Bone marrow (tissue), 2 donors: Measurements from ENCODE around the gene PLCG2.
"Not testable (repeated sequence)": the region's sequence is repeated elsewhere in the genome, so short reads cannot be mapped to it uniquely, and the experiment has no call there.

Source experiments
- DNase-seq, 2 donors: peaks; one replicate each; lab custom pipeline; 2025; lab: John Stamatoyannopoulos, UW

The PLCG2 gene

DNA sequence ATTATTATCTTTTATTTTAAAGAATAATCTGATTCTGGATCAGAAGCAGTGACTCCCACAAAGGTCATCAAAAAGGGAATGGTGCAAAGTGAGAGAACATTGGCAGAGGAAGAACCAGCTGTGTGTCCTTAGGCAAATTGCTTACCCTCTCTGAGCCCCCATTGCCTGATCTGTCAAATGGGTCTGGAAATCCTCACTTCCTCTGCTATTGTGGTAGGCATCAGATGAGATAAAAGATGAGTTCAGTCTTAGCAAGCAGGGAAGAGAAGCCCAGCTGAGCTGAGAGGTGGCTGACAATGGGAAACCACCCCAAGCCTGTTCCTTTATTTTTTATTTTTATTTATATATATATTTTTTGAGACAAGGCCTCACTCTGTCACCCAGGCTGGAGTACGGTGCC lies 24.2 kb upstream of the PLCG2 start:
- DNase-seq, result no peak

DNA sequence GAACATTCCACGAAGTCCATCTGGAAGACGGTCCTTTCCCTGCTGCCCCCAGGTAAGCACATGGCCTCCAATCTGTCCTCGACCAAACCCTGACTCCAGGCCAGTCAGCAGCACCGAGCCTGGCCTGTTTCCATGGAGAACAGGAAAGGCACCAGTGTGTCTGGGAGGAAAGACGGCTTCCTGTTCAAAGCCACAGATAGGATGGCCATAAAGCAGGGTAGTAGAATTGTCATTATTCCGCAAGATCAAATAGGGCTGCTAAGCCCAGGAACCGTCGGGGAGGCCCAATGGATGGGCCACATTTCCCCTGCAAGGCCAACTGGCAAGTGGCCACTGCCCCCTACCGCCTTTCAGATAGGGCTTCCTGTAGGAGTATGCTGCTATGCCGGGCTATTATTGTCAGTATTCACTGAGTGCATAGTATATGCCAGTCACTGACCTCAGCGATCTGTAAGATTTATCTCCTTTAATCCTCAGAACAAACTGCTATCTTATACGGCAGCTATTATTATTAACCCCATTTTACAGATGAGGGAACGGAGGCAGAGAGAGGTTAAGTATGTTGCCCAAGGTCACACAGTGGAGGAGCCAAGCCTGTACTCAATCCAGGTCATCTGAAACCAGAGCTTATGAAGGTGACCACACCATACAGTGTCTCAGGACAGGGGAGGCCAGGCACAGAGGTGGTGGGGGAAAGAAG lies 23.0 kb upstream of the PLCG2 start:
- DNase-seq, result peak in 1 of 2 donors; percentile 67

DNA sequence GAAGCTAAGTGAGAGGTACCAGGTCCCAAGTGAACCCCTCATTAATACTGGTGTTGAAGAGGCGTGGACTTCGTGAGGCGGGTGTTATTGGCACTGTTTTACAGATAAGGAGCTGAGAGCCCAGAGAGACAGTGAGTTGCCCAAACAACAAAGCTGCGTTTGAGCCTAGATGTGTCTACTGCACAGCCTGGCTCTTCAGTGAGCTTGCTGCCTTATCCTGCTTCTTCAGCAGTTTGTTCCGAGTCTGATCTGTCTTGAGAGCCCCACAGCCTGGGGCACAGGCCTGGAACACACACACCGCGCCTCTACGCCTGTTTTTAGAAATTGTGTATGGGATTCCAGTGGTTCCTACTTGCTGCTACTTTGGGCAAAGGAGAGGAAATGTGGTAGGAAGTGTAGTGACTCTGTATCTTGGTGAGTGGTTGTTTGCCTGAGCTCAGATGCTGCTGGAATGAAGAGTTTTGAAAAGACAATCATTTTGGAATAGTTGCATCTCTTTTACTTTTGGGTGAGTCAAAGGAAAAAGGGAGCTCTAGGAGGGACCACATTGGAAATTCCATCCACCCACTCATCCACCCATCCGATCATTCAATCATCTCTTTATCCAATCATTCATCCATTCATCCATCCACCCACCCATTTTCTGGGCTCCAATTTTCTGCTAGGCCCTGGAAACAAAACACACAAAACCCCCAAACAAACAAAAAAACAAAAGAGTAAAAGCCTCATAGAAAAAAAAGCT lies 22.3 kb upstream of the PLCG2 start:
- DNase-seq, result peak in 1 of 2 donors; percentile 3

DNA sequence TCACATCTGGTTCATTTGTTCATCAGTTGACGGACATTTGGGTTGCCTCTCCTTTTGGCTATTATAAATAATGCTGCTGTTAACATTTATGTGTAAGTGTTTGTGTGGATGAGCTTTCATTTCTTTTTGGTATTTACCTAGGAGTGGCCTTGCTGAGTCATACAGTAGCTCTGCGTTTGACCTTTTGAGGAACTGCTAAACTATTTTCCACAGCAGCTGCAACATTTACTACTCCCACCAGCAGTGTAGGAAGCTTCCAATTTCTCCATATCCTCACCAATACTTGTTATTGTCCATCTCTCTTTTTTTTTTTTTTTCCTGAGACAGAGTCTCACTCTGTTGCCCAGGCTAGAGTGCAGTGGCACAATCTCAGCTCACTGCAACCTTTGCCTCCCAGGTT lies 20.7 kb upstream of the PLCG2 start:
- peak in 1 of 2 donors; percentile 21 for DNase-seq

DNA sequence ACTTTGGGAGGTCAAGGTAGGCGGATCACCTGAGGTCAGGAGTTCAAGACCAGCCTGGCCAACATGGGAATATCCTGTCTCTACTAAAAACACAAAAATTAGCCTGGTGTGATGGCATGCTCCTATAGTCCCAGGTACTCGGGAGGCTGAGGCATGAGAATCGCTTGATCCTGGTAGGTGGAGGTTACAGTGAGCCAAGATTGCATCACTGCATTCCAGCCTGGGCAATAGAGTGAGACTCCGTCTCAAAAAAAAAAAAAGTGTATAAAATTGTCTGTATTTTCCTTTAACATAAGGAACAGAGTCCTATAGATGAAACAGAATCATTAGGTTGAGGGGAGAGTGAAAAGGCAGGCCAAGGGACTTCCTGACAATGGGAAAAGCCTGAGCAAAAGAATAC lies 16.8 kb upstream of the PLCG2 start:
- not testable (repeated sequence) for DNase-seq

DNA sequence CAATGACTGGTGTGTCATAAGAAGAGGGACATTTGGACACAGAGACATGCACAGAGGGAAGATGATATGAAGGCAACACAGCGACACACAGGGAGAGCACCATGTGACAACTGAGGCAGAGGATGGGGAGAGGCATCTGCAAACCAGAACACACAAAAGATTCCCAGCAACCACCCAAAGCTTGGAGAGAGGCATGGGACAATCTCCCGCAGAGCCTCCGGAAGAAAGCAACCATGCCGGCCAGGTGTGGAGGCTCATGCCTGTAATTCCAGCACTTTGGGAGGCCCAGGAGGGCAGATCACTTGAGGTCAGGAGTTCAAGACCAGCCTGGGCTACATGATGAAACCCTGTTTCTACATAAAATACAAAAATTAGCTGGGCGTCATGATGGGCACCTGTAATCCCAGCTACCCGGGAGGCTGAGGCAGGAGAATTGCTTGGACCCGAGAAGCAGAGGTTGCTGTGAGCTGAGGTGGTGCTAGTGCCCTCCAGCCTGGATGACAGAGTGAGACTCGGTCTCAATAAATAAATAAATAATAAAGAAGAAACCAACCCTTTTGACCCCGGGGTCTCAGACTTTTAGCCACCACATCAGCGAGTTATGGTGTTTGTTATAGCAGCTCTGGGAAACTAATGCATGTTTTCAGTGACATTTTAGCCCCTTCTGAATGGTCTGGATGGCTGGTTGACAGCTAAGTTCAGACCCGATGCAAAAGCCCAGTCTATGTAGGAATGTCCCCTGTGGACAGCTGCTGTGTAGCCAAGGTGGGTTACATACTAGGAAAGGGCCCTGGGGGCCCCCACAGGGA lies 13.8 kb upstream of the PLCG2 start:
- DNase-seq, result no peak

DNA sequence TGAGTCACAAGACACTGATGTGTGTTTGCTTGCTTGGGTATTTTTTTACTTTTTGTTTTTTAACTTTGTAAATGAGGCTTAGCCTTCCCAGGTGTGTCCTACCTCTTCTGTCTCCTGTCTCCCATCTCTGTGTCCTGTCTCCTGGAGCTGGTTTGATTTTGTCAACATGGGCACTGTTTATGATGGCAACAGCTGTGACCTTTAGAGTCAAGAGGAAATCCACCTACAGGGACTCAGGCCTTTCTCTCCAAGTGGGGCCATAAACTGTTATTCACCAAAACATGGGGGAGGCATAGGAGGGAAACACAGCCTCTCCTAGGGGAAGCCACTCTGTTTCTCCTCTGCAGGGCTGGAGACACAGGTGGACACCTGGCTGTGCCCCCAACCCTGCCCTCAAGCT lies 13.1 kb upstream of the PLCG2 start:
- no peak for DNase-seq

DNA sequence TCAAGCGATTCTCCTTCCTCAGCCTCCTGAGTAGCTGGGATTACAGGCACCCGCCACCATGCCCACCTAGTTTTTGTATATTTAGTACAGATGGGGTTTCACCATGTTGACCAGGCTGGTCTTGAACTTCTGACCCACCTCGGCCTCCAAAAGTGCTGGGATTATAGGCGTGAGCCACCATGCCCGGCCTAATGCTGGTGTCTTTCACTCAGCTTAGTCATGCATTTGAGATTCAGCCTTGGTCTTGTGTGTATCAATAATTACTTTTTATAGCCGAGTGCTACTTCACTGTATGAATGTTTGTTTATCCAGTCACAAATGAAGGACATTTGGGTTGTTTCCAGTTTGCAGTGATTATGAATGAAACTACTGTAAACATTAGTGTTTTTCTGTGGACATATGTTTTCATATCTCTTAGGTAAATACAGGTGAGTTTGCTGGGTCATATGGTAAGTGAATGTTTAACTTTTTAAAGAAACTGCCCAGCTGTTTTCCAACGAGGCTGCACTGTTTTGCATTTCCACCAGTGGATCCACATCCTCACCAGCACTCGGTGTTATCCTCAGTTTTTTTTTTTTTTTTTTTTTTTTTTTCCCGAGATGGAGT lies 11.0 kb upstream of the PLCG2 start:
- no peak for DNase-seq

DNA sequence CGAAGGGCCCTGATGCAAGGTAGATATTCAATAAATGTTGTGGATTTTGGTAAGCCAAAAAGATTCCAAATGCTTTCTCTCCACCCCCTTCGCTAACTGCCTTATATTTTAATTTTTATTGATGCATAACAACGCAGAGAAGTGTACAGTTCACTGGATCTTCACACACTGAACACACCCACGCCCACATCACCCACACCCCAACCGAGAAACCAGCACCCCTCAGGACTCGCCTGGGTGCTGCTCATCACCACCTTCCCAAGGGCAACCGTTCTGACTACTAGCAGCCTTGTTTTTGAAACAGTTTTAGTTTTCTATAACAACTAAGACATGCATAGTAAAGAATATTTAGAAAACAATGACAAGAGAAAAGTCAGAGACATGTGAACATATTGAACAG lies 9.1 kb upstream of the PLCG2 start:
- no peak for DNase-seq

DNA sequence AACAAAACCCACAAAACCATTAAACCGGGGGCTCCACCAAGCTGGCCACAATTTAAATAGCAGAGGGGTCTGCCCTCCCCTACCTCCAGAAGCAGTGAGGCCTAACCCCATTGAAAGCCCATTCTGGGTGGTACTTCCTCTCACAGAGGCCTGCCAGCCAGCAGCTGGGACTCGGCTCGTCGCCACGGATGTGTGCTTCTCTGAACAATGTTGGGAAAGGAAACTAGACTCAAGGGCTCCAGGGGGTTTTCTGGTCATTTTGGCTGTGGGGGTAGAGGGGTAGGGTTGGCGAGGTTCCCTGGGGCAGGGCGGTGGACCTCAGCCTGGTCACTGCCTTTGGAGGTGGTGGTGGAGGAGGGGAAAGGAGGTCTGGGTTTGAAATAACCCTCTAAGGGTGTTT lies 4.7 kb upstream of the PLCG2 start:
- no peak for DNase-seq

DNA sequence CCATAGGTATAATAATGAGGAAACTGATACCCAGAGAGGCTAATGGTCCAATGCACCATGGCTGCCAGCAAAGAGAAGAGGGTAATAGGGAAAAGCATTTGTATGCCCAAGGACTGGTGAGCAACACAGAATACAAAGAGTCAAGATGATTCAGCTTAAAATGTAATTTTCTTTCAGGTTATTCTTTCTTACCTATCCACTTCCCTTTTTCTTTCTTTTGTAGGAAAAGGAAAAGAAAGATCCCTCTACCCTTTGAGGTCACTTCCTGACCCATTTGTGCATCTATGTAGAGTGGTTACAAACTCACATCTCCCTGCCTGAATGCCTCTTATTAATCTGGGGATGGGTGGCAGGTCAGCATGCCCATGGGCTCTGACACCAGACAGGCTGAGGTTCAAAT lies 3.5 kb upstream of the PLCG2 start:
- DNase-seq, result no peak

DNA sequence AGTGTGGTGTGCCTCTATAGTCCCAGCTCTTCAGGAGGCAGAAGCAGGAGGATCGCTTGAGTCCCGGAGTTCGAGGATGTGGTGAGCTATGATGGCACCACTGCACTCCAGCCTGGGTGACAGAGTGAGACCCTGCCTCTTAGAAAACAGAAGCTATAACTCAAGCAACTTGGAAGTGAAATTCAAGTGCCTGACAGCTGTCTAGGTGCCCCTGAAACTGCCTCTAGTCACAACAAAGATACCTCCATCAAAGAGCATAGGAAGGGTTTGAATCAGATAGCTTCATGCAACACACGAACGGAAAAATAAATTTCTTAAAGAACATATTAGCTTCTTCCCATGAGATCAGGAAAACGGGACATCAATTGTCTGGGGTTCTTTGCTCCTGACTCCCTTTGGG lies 860 bp upstream of the PLCG2 start:
- DNase-seq, result no peak

DNA sequence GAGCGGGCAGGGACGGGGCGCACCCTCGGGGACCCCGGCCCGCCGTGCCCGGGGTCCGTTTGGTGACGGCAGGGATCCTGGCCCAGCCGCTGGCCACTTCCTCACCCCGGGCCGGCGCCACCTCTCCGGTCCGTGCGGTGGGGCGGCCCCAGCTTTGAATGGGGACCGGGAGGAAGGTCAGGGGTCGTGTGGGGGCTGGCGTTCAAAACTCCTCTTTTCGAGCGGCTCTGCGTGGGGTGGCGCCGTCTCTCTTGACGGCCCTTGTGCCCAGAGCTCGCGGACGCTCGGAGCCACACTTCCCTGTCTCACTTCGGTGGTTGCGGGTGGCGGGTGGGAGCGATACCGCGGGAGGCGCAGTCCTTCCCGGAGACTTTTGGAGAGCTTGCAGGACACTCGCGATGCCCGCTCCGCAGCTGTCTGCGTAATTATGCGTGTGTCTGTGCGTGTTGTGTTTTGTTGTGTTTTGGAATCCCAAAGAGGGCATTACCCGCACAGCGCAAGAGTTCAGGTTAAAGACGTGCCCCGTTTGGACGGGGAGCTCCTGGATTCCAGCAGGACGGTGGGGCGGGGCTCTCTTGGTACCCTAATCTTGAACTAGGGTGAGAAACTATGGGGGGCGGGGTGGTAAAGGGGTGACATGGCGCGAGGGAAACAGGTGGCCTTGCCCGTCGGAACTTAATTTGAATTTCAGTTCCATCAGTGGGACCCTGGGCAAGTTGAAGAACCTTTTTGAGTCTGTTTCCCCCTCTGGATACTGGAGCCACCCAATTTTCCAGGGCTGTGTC lies 637 bp downstream of the PLCG2 start:
- peak in 1 of 2 donors; percentile 26 for DNase-seq

DNA sequence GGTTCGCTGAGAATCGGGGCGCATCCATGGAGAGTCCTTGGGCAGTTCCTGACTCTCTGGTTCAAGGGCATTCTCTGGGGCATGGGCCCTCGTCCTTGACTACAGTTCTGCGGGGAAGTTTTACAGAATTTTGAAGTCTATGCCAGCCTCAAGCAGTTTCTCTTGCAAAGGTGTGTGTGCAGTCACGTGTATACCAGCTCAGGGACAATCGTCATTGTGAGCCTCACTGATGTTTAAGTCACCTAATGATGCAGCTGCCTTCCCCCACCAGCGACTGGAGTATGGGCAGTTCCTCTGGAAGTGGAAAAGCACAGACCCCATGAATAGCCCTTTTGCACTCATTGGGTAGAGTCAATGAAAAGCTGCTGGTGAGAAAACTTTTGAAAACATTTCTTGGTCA lies 1.3 kb downstream of the PLCG2 start:
- no peak for DNase-seq

DNA sequence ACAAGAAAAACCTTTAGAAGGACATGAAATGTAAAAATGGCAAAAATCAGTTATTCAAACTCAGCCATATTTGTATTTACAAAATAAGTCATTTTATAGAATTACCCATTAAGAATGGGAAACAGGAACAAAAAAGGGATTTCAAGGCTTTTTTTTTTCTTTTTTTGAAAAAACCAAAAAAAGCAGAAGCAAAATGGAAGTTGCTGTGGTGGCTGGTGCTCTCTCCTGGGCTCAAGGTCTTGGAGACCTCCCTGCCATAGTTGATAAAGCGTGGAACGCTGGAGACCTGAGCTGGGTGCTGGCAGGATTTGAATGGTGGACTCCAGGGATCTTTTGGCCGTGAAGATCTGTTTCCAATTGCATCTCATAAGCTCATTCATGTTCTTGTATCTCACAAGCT lies 3.1 kb downstream of the PLCG2 start:
- no peak for DNase-seq

DNA sequence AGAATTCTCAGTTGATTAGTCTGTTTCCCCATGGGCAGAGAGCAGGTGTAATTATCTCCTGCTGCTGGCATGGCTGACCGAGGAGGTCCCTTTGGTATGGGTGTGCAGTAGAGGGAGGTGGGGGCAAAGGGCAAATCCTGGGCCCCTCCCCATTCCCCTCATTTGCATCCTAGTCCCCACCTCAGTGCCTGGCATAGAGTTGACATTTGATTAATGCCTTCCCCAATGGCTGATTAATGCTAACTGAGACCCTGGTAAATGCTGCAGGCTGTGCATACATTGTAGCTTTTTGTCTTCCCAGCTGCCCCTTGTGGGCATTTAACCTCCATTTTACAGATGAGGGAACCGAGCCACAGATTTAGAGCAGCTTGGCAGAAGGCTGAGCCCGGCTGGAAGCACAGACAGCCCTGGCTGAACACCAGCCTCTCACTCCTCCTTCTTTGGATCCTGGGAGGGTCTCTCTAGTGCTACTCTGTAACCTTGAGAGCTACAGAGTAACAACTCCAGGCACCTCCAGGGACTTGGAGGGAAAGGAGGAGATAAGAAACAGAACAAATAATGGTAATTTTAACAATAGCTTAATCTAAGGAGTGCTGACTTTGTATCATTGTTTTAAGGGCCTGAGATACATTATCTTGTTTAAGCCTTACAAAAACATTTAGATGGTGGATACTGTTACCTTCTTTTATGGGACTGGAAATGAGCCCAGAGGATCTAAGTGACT lies 5.1 kb downstream of the PLCG2 start:
- no peak for DNase-seq

DNA sequence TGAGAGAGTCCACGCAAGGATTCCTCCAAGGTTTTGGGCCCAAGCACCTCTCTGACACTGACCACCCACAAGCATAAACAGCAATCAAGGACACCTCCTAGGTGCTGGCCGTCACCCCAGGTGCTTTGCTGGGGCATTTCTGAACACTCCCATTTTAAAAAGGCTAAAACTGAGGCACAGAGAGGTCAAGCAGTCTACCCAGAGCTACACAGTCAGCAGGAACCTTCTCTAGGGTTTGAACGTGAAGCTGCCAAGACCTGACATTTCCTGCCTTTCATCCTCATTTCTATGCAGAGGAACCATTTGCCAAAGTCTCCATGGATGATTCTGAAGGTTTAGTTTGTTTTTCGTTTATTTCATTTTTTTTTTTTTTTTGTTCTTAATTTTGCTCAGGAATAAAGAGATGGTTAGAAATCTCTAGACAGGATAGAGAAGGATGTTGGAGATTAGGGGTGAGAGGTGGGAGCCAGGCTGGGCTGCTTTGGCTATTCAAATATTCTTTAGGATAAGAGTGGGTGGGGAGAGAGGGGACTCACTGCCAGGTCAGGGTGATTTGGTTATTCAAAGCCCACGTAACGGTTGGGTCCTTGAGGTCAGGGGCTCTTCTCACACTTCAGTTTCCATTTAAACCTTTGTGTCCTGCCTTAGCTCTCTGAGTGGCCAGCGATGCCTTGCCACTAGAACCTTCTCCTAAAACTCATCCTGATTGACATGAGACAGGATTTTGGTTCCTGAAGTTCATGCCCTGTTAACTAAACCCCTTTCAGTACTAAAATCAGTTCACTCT lies 6.2 kb downstream of the PLCG2 start:
- DNase-seq, result no peak

DNA sequence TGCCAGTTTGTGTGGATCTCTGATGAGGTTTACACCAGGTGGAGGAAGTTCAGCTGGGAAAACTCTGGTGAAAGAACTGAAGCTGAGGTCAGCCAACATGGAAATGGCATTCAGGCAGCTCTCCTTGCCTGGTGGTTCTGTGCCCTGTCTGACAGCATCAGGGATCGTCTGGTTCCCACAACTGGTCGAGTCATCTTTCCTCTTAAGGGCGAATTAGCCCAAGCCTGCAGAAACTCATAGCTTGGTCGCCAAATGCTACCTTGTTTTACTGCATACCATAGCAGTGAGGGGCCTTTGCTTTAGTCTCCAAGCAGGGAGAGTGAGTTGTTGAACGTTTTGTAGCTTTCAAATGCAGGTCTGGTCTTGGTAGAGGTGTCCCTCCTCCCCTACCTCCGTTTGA lies 7.2 kb downstream of the PLCG2 start:
- DNase-seq, result no peak

DNA sequence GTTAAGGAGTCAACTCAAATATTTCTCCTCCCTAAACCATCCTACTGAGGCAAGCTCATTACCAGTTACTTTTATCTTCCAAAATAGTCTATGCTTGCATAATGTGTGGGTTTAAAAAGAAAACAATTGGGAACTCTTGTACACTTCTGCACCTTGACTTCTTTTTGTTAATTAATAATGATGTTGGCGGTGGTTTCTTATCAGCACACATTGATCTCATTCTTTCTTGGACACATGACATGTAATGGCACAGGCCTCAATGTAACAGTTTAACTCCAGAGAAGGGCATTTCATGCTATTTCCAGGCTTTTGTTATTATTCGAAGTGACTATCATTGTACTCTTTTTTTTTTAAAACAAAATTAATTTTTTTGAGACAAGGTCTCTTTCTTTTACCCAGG lies 7.8 kb downstream of the PLCG2 start:
- DNase-seq, result no peak

DNA sequence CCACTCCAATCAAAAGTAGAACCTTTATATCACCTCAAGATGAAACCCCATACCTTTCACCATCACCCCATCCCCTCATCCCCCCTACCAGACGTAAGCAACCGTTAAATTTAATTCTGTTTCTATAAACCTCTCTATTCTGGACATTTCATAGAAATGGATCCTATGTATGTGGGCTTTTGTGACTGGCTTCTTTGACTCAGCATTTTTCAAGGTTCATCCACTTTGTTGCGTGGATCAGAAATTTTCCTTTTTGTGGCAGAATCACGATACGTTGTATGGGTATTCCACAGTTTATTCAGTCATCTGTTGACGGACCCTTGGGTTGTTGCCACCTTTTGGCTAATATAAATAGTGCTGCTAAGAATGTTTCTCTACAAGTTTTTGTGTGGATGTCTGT lies 8.6 kb downstream of the PLCG2 start:
- no peak for DNase-seq
